Measurements from ENCODE around the gene MAST3.

DNA sequence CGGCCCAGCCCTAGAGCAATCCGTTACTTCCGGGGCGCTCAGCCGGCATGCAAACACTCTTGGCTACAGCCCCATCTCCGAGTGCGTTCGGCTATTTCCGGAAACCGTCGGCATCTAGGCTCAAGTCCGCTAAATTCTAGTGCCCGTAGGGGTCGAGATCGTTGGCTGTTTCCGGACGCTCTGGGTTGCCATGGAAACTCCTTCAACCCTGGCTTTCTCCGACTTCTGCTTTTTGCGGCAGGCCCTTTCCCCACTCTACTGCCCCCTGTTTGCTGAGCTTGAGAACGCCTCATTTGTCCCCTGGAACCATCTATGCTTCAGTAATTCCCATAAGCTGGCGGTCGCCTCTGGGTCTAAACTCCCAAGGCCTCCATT lies 54.9 kb downstream of the MAST3 start:
- TF ChIP-seq, protein P1, sequence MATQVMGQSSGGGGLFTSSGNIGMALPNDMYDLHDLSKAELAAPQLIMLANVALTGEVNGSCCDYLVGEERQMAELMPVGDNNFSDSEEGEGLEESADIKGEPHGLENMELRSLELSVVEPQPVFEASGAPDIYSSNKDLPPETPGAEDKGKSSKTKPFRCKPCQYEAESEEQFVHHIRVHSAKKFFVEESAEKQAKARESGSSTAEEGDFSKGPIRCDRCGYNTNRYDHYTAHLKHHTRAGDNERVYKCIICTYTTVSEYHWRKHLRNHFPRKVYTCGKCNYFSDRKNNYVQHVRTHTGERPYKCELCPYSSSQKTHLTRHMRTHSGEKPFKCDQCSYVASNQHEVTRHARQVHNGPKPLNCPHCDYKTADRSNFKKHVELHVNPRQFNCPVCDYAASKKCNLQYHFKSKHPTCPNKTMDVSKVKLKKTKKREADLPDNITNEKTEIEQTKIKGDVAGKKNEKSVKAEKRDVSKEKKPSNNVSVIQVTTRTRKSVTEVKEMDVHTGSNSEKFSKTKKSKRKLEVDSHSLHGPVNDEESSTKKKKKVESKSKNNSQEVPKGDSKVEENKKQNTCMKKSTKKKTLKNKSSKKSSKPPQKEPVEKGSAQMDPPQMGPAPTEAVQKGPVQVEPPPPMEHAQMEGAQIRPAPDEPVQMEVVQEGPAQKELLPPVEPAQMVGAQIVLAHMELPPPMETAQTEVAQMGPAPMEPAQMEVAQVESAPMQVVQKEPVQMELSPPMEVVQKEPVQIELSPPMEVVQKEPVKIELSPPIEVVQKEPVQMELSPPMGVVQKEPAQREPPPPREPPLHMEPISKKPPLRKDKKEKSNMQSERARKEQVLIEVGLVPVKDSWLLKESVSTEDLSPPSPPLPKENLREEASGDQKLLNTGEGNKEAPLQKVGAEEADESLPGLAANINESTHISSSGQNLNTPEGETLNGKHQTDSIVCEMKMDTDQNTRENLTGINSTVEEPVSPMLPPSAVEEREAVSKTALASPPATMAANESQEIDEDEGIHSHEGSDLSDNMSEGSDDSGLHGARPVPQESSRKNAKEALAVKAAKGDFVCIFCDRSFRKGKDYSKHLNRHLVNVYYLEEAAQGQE (IDR thresholded peaks at IDR 0.05; ENCODE audit: low read depth): no peak
- TF ChIP-seq TAF1 (IDR thresholded peaks at IDR 0.05; ENCODE audit: low read depth) (no peak; the same call in 1 of the 2 replicates), EP300 (IDR thresholded peaks at IDR 0.05; ENCODE audit: borderline replicate concordance) (no peak), TCF12 (IDR thresholded peaks at IDR 0.05; ENCODE audit: low read depth) (no peak), RAD21 (IDR thresholded peaks at IDR 0.05; ENCODE audit: low read depth) (peak; percentile 22; the same call in 1 of the 2 replicates), ZBTB7A (IDR thresholded peaks at IDR 0.05; ENCODE audit: low read depth) (no peak; the same call in 1 of the 2 replicates), CREB1 (IDR thresholded peaks at IDR 0.05; ENCODE audit: low read depth) (no peak), TEAD4 (IDR thresholded peaks at IDR 0.05) (peak; percentile 38; the same call in 1 of the 2 replicates), FOXM1 (IDR thresholded peaks at IDR 0.05; ENCODE audit: borderline replicate concordance, low read depth) (no peak), NFIC (IDR thresholded peaks at IDR 0.05) (no peak), YY1 (IDR thresholded peaks at IDR 0.05; ENCODE audit: low read depth) (peak; percentile 8; the same call in 1 of the 2 replicates)
- TF ChIP-seq, protein P2, sequence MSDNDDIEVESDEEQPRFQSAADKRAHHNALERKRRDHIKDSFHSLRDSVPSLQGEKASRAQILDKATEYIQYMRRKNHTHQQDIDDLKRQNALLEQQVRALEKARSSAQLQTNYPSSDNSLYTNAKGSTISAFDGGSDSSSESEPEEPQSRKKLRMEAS (IDR thresholded peaks at IDR 0.05): no peak
